Mesendoderm (in vitro differentiated cells): ENCODE measurements around the gene KCNJ9.

Experiments used
- DNase-seq: peaks from one replicate; pipeline ENCODE4 v3.0.0; 2013
- H2AK5ac ChIP-seq: 2 replicates; pipeline ENCODE4 v1.6.1; 2013; ENCODE audit warnings: low read length, inconsistent platforms
- H2BK120ac ChIP-seq: 2 replicates; pipeline ENCODE4 v1.6.1; 2013; ENCODE audit warnings: low read depth, mild to moderate bottlenecking, low read length, moderate library complexity, mixed read lengths
- H2BK15ac ChIP-seq: replicated peaks from 2 replicates; pipeline ENCODE4 v1.6.1; 2013; ENCODE audit warnings: low read depth, mild to moderate bottlenecking, moderate library complexity
- H2BK5ac ChIP-seq: 2 replicates; pipeline ENCODE4 v1.6.1; 2013; ENCODE audit warnings: low read length, inconsistent platforms
- H3K18ac ChIP-seq: 2 replicates; pipeline ENCODE4 v1.6.1; 2013; ENCODE audit warnings: mild to moderate bottlenecking, low read length, mixed read lengths
- H3K23ac ChIP-seq: one replicate; pipeline ENCODE4 v1.6.1; 2013; ENCODE audit warnings: low read length
- H3K27ac ChIP-seq: 2 replicates; pipeline ENCODE4 v1.5.1; 2013; ENCODE audit warnings: low read depth, mild to moderate bottlenecking, inconsistent platforms, low read length, moderate library complexity
- H3K27me3 ChIP-seq: 2 replicates; pipeline ENCODE4 v1.6.1; 2013; ENCODE audit warnings: low read length, control low read depth, mild to moderate bottlenecking, inconsistent platforms; ENCODE audit not compliant: insufficient read depth, poor library complexity
- H3K36me3 ChIP-seq: 2 replicates; pipeline ENCODE4 v1.6.1; 2013; ENCODE audit warnings: low read length, inconsistent platforms; ENCODE audit not compliant: control insufficient read depth, insufficient read depth
- H3K4ac ChIP-seq: one replicate; pipeline ENCODE4 v1.6.1; 2013; ENCODE audit warnings: low read depth, mild to moderate bottlenecking, low read length, moderate library complexity
- H3K4me1 ChIP-seq: 2 replicates; pipeline ENCODE4 v1.6.1; 2013; ENCODE audit warnings: low read depth, low read length, inconsistent platforms; ENCODE audit not compliant: control insufficient read depth
- H3K4me2 ChIP-seq: 2 replicates; pipeline ENCODE4 v1.6.1; 2013; ENCODE audit warnings: low read length
- H3K4me3 ChIP-seq: 2 replicates; pipeline ENCODE4 v1.5.1; 2013; ENCODE audit warnings: mild to moderate bottlenecking, low read length
- H3K56ac ChIP-seq: one replicate; pipeline ENCODE4 v1.6.1; 2013; ENCODE audit warnings: low read length
- H3K79me1 ChIP-seq: 2 replicates; pipeline ENCODE4 v1.6.1; 2013; ENCODE audit warnings: low read length, inconsistent platforms
- H3K79me2 ChIP-seq: 2 replicates; pipeline ENCODE4 v1.6.1; 2013; ENCODE audit warnings: mild to moderate bottlenecking, low read length; ENCODE audit not compliant: control insufficient read depth, insufficient read depth
- H3K9ac ChIP-seq: 2 replicates; pipeline ENCODE4 v1.6.1; 2013; ENCODE audit warnings: low read length, inconsistent platforms
- H4K5ac ChIP-seq: one replicate; pipeline ENCODE4 v1.6.1; 2013; ENCODE audit warnings: low read length
- H4K8ac ChIP-seq: one replicate; pipeline ENCODE4 v1.6.1; 2013; ENCODE audit warnings: low read depth, mild to moderate bottlenecking, control low read depth, low read length, moderate library complexity
- WGBS: extraction: QIAGEN DNeasy Blood & Tissue Kit; methylation state at CpG from one replicate; pipeline ENCODE4 v1.1.7; 2013; ENCODE audit warnings: low lambda C conversion rate, missing lambda C conversion rate; ENCODE audit not compliant: insufficient coverage; ENCODE audit errors: extremely low coverage; 5-methylcytosine and 5-hydroxymethylcytosine counted together

The KCNJ9 gene

DNA sequence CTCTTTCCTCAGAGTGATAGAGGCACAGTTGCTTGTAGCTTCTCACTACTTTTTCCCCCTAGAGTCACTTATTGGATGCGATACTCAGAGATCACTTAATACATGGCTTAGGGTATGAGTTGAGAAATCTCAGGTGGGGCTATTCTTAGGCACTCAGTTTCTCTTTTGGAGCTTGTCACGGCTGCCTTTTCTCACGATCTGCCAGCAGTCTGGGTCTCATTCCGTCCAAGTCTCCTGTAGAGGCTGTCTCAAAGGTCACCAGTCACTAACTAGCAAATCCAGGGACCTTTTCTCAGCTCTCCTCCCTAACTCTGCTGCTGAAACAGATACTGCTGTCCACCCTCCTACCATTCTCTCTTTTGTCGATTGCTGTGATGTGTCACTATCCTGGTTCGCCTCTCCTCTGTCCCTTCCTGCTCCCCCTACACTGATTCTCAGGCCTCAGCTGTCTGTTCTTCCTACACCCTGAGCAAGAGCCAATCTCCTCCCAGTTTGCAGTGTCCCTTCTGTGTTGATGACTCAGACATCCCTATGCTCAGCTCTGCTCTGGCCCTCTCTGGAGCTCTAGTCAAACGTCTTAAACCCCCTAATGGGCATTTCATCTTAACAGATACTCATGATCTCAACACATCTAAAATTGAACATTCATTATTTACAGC, 46.7 kb downstream of the KCNJ9 start:
- H3K79me2 ChIP-seq, result no peaks in the 10 kb centered on the region
- no peak overlapping the region for H4K5ac ChIP-seq
- H3K18ac ChIP-seq, result no peak overlapping the region
- H3K4me1 ChIP-seq, result no peaks in the 10 kb centered on the region
- no peak overlapping the region for H3K9ac ChIP-seq
- no peak overlapping the region for H2AK5ac ChIP-seq
- H2BK15ac ChIP-seq, result no peak overlapping the region
- no peaks in the 10 kb centered on the region for H3K27me3 ChIP-seq
- no peak for DNase-seq
- H3K4me3 ChIP-seq, result no peak overlapping the region
- no peak overlapping the region for H3K27ac ChIP-seq
- no peak overlapping the region for H3K56ac ChIP-seq
- H3K79me1 ChIP-seq, result no peaks in the 10 kb centered on the region
- H4K8ac ChIP-seq, result no peak overlapping the region
- no peak overlapping the region for H2BK120ac ChIP-seq
- no peak overlapping the region for H3K4me2 ChIP-seq
- no peak overlapping the region for H3K4ac ChIP-seq
- H3K36me3 ChIP-seq, result no peaks in the 10 kb centered on the region
- H3K23ac ChIP-seq, result no peak overlapping the region
- H2BK5ac ChIP-seq, result no peak overlapping the region
- WGBS, result no CpG with 5 or more reads among the region's 7 CpGs

DNA sequence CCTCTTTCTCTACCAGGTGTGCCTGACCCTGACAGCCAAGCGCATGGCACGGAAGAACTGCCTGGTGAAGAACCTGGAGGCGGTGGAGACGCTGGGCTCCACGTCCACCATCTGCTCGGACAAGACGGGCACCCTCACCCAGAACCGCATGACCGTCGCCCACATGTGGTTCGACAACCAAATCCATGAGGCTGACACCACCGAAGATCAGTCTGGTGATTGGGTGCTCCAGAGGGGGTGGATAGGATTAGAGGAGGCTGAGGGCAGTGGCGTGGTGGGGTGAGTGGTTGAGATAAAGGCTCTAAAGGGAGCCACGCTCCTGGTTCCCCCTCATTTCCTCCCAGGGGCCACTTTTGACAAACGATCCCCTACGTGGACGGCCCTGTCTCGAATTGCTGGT, 47.3 kb downstream of the KCNJ9 start:
- no peaks in the 10 kb centered on the region for H3K36me3 ChIP-seq
- no peak overlapping the region for H3K27ac ChIP-seq

DNA sequence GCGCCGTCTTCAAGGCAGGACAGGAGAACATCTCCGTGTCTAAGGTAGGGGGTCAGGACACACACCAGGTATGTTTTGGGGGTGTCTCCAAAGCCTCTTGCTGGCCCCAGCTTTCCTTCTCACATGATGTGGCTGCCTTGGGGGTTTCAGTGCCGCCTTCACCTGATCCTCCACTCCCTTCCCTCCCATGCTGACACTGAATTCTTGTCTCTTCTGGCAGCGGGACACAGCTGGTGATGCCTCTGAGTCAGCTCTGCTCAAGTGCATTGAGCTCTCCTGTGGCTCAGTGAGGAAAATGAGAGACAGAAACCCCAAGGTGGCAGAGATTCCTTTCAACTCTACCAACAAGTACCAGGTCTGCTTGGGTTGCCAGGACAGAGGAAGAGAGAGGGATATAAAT, 47.7 kb downstream of the KCNJ9 start:
- no peaks in the 10 kb centered on the region for H3K79me1 ChIP-seq
- H3K36me3 ChIP-seq, result no peaks in the 10 kb centered on the region
- no CpG with 5 or more reads among the region's 5 CpGs for WGBS
- H3K56ac ChIP-seq, result no peak overlapping the region
- no peak overlapping the region for H4K5ac ChIP-seq
- no peaks in the 10 kb centered on the region for H3K79me2 ChIP-seq
- no peak for DNase-seq
- H2BK120ac ChIP-seq, result no peak overlapping the region
- no peak overlapping the region for H3K4me3 ChIP-seq
- no peak overlapping the region for H3K27ac ChIP-seq
- no peak overlapping the region for H3K4me2 ChIP-seq
- no peak overlapping the region for H2AK5ac ChIP-seq
- no peak overlapping the region for H2BK15ac ChIP-seq
- no peak overlapping the region for H3K23ac ChIP-seq
- H3K4ac ChIP-seq, result no peak overlapping the region
- no peak overlapping the region for H3K9ac ChIP-seq
- no peak overlapping the region for H3K18ac ChIP-seq
- no peaks in the 10 kb centered on the region for H3K4me1 ChIP-seq
- H3K27me3 ChIP-seq, result no peaks in the 10 kb centered on the region
- no peak overlapping the region for H2BK5ac ChIP-seq
- no peak overlapping the region for H4K8ac ChIP-seq

More for the DNA sequence above, 47.3 kb downstream of the KCNJ9 start:
- H2BK120ac ChIP-seq, result no peak overlapping the region
- no peak for DNase-seq
- H2AK5ac ChIP-seq, result no peak overlapping the region
- H3K18ac ChIP-seq, result no peak overlapping the region
- H3K27me3 ChIP-seq, result no peaks in the 10 kb centered on the region
- no peak overlapping the region for H2BK5ac ChIP-seq
- no peaks in the 10 kb centered on the region for H3K79me2 ChIP-seq
- no peak overlapping the region for H3K4me2 ChIP-seq
- no peak overlapping the region for H3K4me3 ChIP-seq
- H3K79me1 ChIP-seq, result no peaks in the 10 kb centered on the region
- no peak overlapping the region for H3K23ac ChIP-seq
- no peak overlapping the region for H4K8ac ChIP-seq
- no peak overlapping the region for H3K9ac ChIP-seq
- no CpG with 5 or more reads among the region's 18 CpGs for WGBS
- H4K5ac ChIP-seq, result no peak overlapping the region
- no peak overlapping the region for H2BK15ac ChIP-seq
- H3K56ac ChIP-seq, result no peak overlapping the region
- H3K4me1 ChIP-seq, result no peaks in the 10 kb centered on the region
- H3K4ac ChIP-seq, result no peak overlapping the region

DNA sequence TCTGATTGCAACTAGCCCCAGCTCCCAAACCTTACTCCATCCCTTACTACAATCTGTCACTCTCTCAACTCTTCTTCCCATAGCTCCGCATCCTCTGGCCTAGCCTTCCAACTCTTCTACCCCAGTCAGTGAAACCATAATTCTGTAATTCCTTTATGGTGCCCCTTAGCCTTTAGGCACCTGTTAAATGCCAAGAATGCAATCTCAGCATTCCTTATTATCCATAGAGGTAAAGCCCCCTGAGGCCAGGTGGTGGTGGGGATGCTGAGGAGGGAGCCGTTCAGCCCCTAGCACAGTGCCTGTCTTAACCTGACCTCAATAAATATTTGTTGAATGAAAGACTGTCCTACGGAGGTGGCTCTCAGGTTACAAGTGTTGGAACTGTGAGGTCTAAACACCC, 48.2 kb downstream of the KCNJ9 start:
- H3K36me3 ChIP-seq, result no peaks in the 10 kb centered on the region
- H3K4me2 ChIP-seq, result no peak overlapping the region
- H3K23ac ChIP-seq, result no peak overlapping the region
- no peak overlapping the region for H3K18ac ChIP-seq
- no peak overlapping the region for H3K27ac ChIP-seq
- no peak overlapping the region for H4K8ac ChIP-seq
- no peak overlapping the region for H2AK5ac ChIP-seq
- no peaks in the 10 kb centered on the region for H3K4me1 ChIP-seq
- H4K5ac ChIP-seq, result no peak overlapping the region
- WGBS, result no CpG with 5 or more reads among the region's 3 CpGs
- H3K4me3 ChIP-seq, result no peak overlapping the region
- H2BK120ac ChIP-seq, result no peak overlapping the region
- no peaks in the 10 kb centered on the region for H3K79me1 ChIP-seq
- no peak overlapping the region for H3K9ac ChIP-seq
- DNase-seq, result no peak
- H2BK5ac ChIP-seq, result no peak overlapping the region
- no peak overlapping the region for H2BK15ac ChIP-seq
- H3K27me3 ChIP-seq, result no peaks in the 10 kb centered on the region
- no peak overlapping the region for H3K56ac ChIP-seq
- H3K79me2 ChIP-seq, result no peaks in the 10 kb centered on the region
- H3K4ac ChIP-seq, result no peak overlapping the region

DNA sequence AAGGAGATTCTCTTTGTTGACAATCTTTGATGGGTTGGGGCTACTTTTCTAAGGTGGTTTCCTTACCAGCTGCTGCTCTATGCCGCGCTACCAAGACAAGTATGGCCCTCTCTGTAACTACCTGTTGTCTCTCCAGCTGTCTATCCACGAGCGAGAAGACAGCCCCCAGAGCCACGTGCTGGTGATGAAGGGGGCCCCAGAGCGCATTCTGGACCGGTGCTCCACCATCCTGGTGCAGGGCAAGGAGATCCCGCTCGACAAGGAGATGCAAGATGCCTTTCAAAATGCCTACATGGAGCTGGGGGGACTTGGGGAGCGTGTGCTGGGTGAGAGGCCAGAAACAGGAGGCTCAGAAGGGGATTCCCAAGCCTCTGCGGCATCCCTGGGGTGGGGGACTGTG, 48.6 kb downstream of the KCNJ9 start:
- no peak overlapping the region for H4K5ac ChIP-seq

DNA sequence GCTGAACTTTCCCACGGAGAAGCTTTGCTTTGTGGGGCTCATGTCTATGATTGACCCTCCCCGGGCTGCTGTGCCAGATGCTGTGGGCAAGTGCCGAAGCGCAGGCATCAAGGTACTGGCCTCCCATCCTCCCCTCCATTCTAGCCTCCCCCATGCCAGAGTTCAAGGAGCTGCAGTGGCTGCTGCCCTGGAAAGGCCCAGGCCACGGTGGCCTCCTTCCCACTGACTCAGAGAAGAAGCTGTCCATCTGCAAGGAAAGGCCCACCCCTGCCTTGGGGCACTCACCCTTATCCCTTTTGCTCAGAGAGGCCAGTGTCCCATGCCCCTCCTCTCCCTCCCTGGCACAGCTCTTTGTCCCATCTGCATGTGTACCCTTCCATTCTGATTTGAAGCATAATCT, 49.1 kb downstream of the KCNJ9 start:
- WGBS, result no CpG with 5 or more reads among the region's 5 CpGs

More for the DNA sequence above, 48.6 kb downstream of the KCNJ9 start:
- Histone ChIP-seq H3K56ac (no peak overlapping the region), H3K4me2 (no peak overlapping the region), H2BK120ac (no peak overlapping the region), H3K36me3 (no peaks in the 10 kb centered on the region), H3K79me1 (no peaks in the 10 kb centered on the region), H3K23ac (no peak overlapping the region), H3K9ac (no peak overlapping the region), H3K18ac (no peak overlapping the region), H3K4me3 (no peak overlapping the region), H3K27me3 (no peaks in the 10 kb centered on the region), H3K4ac (no peak overlapping the region), H2BK15ac (no peak overlapping the region), H3K79me2 (no peaks in the 10 kb centered on the region), H4K8ac (no peak overlapping the region), H2AK5ac (no peak overlapping the region), H2BK5ac (no peak overlapping the region), H3K27ac (no peak overlapping the region), H3K4me1 (no peaks in the 10 kb centered on the region)
- WGBS, result no CpG with 5 or more reads among the region's 11 CpGs
- DNase-seq, result no peak

More for the DNA sequence above, 49.1 kb downstream of the KCNJ9 start:
- Histone ChIP-seq H2BK5ac (no peak overlapping the region), H3K27ac (no peak overlapping the region), H3K4ac (no peak overlapping the region), H2BK15ac (no peak overlapping the region), H4K8ac (no peak overlapping the region), H3K23ac (no peak overlapping the region), H3K4me3 (no peak overlapping the region), H3K27me3 (no peaks in the 10 kb centered on the region), H3K4me1 (no peaks in the 10 kb centered on the region), H3K4me2 (no peak overlapping the region), H3K9ac (no peak overlapping the region), H3K36me3 (no peaks in the 10 kb centered on the region), H2BK120ac (no peak overlapping the region), H3K79me1 (no peaks in the 10 kb centered on the region), H3K18ac (no peak overlapping the region), H3K79me2 (no peaks in the 10 kb centered on the region), H3K56ac (no peak overlapping the region), H4K5ac (no peak overlapping the region), H2AK5ac (no peak overlapping the region)
- DNase-seq, result no peak
